Spleen (tissue), 7 donors: ENCODE measurements around the gene DGAT2.
"Not testable (repeated sequence)": the region's sequence is repeated elsewhere in the genome, so short reads cannot be mapped to it uniquely, and the experiment has no call there.

ENCODE experiments used
- POLR2A ChIP-seq, 3 donors: fragments of 450-650 bp; IDR thresholded peaks; one replicate each; pipeline ENCODE4 v1.5.1; 2017; ENCODE audit warnings: antibody characterized with exemption in 3 of 3, mild to moderate bottlenecking in 1 of 3
- POLR2AphosphoS5 ChIP-seq, 3 donors: sonication (generic); formaldehyde crosslinking; IDR thresholded peaks; one replicate each; pipeline ENCODE4 v1.5.1; 2017; ENCODE audit warnings: antibody characterized with exemption in 3 of 3
- TF ChIP-seq, protein P1 (sequence below), 11 experiments: fragments of 200-600 bp in 7 of 11; fragments of 450-650 bp in 4 of 11; sonication (generic) in 4 of 11; IDR thresholded peaks in 8 of 11; conservative IDR thresholded peaks in 3 of 11; 1 replicate in 7 of 11; 2 replicates in 4 of 11; pipeline versions ENCODE4 v1.4.0 to v1.8.0; 2016 to 2021; ENCODE audit warnings: antibody characterized with exemption in 11 of 11, inconsistent platforms in 4 of 11, mild to moderate bottlenecking in 1 of 11
- donor health status: DM: no; HTN: no; CAD: no; lungs with moderate emphysema.
- donor health status: DM: no; HTN: no; CAD: no.
- donor health status: DM: no; HTN: no; CAD: no.

DNA sequence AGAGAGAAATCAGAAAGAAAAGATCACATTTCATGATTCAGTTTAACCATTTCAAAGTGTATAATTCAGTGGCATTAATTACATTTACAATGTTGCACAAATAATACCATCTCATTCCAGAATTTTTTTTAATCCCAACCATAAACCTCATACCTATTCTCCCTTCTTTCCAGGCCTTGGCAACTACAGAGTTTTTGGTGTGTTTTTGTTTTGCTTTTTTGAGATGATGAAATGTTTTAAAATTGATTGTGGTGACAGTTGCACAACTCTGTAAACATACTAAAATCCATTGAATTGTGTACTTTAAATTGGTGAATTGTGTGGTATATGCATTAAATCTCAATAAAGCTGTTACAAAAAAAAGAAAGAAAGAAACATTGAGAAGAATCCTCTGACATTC, 13.6 kb upstream of the DGAT2 start:
- TF ChIP-seq, protein P1, sequence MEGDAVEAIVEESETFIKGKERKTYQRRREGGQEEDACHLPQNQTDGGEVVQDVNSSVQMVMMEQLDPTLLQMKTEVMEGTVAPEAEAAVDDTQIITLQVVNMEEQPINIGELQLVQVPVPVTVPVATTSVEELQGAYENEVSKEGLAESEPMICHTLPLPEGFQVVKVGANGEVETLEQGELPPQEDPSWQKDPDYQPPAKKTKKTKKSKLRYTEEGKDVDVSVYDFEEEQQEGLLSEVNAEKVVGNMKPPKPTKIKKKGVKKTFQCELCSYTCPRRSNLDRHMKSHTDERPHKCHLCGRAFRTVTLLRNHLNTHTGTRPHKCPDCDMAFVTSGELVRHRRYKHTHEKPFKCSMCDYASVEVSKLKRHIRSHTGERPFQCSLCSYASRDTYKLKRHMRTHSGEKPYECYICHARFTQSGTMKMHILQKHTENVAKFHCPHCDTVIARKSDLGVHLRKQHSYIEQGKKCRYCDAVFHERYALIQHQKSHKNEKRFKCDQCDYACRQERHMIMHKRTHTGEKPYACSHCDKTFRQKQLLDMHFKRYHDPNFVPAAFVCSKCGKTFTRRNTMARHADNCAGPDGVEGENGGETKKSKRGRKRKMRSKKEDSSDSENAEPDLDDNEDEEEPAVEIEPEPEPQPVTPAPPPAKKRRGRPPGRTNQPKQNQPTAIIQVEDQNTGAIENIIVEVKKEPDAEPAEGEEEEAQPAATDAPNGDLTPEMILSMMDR (IDR thresholded peaks at IDR 0.05 in 8 of 11, conservative IDR thresholded peaks at IDR 0.05 in 3 of 11), result not testable (repeated sequence)
- not testable (repeated sequence) for TF ChIP-seq POLR2A, POLR2AphosphoS5 (IDR thresholded peaks at IDR 0.05)
